Mucosa of descending colon (tissue), 3 donors: ENCODE measurements around the gene RNASE8. TPM values are rescaled to one million over a fixed set of nuclear protein-coding genes. Genes with fewer than 3 reads are reported as not detected.
"Not testable (repeated sequence)": the region's sequence is repeated elsewhere in the genome, so short reads cannot be mapped to it uniquely, and the experiment has no call there.

Experiments
- ATAC-seq: fragments of 200-7000 bp; cut with Tn5 transposase; one replicate; pipeline ENCODE4 v1.9.1; 2020; ENCODE audit warnings: mild to moderate bottlenecking, moderate library complexity
- DNase-seq, 3 donors: peaks; one replicate each; pipeline ENCODE4 v3.0.0-alpha.2; 2020
- H3K36me3 ChIP-seq: fragments of 200-600 bp; one replicate; pipeline ENCODE4 v1.8.0; 2021; ENCODE audit warnings: low read depth, mild to moderate bottlenecking
- H3K4me1 ChIP-seq: fragments of 200-600 bp; one replicate; pipeline ENCODE4 v1.8.0; 2021; ENCODE audit warnings: low read depth, mild to moderate bottlenecking
- H3K4me3 ChIP-seq: fragments of 200-600 bp; one replicate; pipeline ENCODE4 v1.8.0; 2021; ENCODE audit warnings: mild to moderate bottlenecking
- H3K9me3 ChIP-seq: fragments of 200-600 bp; one replicate; pipeline ENCODE4 v1.8.0; 2021; ENCODE audit warnings: mild to moderate bottlenecking
- intact Hi-C, 2 donors: fragments of 100-400 bp; cut with DNase I in 1 of 2; cut with micrococcal nuclease in 1 of 2; formaldehyde crosslinking; loops; one replicate each; pipeline versions ENCODE4 v1.11.0 to v1.11.1; 2022; cut with DNase I, micrococcal nuclease
- total RNA-seq, 3 donors: library from RNA; stranded (reverse); fragmentation: NEBNext Ultra II Directional in 2 of 3; extraction: Animal tissue kit (Norgen Biotek cat#: 25700) in 2 of 3; gene quantifications; one replicate each; pipeline versions ENCODE4 v1.2.1 to v1.2.4, GENCODE V29; 2021 to 2023
- TF ChIP-seq, protein P1 (sequence below): fragments of 200-600 bp; IDR thresholded peaks from one replicate; pipeline ENCODE4 v1.8.0; 2022; ENCODE audit warnings: antibody characterized with exemption, mild to moderate bottlenecking
- donor health status: DM: no; HTN: no; CAD: no; lungs with moderate emphysema.
- donor health status: DM: no; HTN: no; CAD: no.
- donor health status: DM: no; HTN: yes; CAD: no.

Gene RNASE8
- total RNA-seq, 3 donors from 2014 or later = not detected

DNA sequence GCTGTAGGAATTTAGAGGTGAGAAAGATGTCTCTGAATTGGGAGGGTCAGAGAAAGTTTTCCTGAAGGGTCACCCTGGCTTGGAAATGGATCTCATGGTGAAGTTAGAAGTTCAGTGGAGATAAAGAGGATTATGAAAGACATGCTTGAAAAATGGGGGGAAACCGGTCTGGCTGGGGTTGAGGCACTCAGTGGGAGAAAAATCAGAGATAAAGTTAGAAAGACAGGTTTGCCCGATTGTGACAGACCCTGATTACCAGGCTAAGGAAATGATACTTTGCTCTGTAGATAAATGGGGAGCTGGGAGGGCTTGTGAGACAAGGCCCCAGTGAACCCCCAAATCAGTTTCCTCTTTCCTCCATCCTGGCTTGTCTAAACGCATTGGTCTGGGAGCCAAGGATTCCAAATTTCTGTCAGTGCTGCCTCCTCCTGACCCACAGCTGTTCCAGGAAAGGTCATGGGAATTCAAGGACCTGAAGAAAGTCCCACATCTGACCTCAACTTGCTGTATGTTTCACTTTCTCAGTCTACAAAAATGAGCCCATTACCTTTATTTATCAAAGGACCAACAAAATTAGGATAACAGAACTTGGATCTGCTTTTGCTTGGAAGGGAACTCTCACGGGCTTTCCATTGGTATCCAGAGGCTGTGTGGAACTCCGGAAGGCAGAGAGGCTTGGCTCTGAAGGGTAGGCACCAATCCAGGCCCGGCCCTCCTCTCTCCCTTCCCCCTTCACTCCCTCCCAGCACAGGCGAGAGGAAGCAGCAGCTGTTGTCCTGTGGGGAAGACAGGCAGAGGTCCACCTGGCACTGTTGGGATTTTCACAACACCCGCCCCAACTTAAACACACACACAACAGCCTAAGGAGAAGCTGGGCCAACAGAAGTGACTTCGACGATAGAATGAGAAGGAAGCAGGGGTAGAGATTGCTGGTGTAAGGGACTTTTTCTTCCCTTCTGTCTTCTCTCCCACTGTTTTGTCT is 18.9 kb upstream of the RNASE8 start:
- Histone ChIP-seq H3K4me1 (peaks cover 29% of the 10 kb centered on the region), H3K36me3 (no peaks in the 10 kb centered on the region), H3K4me3 (no peak overlapping the region), H3K9me3 (no peaks in the 10 kb centered on the region)
- TF ChIP-seq, protein P1, sequence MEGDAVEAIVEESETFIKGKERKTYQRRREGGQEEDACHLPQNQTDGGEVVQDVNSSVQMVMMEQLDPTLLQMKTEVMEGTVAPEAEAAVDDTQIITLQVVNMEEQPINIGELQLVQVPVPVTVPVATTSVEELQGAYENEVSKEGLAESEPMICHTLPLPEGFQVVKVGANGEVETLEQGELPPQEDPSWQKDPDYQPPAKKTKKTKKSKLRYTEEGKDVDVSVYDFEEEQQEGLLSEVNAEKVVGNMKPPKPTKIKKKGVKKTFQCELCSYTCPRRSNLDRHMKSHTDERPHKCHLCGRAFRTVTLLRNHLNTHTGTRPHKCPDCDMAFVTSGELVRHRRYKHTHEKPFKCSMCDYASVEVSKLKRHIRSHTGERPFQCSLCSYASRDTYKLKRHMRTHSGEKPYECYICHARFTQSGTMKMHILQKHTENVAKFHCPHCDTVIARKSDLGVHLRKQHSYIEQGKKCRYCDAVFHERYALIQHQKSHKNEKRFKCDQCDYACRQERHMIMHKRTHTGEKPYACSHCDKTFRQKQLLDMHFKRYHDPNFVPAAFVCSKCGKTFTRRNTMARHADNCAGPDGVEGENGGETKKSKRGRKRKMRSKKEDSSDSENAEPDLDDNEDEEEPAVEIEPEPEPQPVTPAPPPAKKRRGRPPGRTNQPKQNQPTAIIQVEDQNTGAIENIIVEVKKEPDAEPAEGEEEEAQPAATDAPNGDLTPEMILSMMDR = no peak
- intact Hi-C loops = no loop called here
- ATAC-seq (peak; percentile 93), DNase-seq (peak; percentile 83 to 86 (median 85))

DNA sequence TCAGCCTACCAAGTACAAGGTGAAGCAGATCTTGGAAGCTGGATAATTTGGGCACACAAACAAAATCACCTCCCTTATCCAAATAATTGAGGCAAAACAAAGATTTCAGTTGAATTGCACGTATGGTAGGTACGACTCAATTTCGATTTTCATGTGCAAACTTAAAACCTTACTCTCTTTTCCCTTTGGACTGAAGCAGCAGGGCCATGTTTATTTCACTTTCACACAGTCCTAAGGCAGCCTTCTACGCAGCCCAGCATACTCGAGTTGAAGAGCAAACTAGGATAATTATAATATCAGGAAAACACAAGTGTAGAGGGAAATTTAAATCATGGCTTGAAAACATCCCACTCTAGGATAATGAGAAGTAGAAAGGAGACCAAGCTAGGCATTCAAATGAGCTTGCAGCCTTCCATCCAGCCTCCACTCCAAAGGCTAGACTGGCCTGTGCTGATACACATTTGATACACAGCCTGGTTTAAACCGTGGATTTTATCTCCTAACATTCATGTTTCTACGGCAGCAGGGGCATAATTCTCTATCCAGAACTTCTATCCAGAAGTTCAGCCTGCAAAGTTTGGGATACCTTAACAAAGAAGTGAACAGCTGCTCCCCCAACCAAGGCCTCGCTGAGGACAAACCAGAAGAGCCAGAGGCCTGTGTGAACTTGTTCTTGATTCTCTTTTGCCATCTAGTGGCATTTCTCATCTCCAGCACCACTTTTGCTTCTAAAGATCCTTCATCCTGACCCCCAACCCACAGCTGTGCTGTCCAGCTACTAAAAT is 17.8 kb upstream of the RNASE8 start:
- ATAC-seq (peak; percentile 58), DNase-seq (peak in 1 of 3 donors; percentile 67)
- no peaks in the 10 kb centered on the region for H3K36me3 ChIP-seq
- no peaks in the 10 kb centered on the region for H3K9me3 ChIP-seq
- intact Hi-C loops = no loop called here
- no peak overlapping the region for H3K4me3 ChIP-seq
- peaks cover 35% of the 10 kb centered on the region for H3K4me1 ChIP-seq
- TF ChIP-seq, protein P1 = no peak

DNA sequence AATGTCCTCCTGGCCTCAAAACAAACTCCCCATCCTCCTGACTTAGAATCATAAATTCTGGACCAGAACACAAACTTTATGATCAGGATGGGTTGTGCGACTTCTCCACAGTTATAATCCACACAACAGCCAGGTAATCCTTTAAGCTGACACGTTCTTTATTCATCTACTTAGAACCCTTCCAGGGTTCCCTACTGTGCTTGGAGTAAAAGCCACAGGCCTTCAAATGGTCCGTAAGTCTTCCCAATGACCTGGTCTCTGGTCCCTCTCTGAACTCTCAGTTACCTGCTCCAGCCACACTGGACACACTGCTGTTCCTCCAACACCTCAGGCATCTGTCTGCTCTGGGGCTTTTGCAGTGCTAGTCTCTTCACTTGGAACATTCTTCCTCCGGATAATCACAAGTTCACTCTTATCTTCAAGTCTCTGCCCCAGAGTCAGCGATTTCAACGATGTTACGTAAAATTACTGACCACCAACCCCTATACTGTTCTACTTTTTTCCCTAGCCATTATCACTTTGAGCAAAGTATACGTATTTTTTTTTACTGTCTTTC is 17.2 kb upstream of the RNASE8 start:
- peaks cover 35% of the 10 kb centered on the region for H3K4me1 ChIP-seq
- H3K4me3 ChIP-seq = no peak overlapping the region
- no peaks in the 10 kb centered on the region for H3K9me3 ChIP-seq
- no peaks in the 10 kb centered on the region for H3K36me3 ChIP-seq
- ATAC-seq (no peak), DNase-seq (no peak)
- TF ChIP-seq, protein P1 = no peak
- intact Hi-C loops = no loop called here

DNA sequence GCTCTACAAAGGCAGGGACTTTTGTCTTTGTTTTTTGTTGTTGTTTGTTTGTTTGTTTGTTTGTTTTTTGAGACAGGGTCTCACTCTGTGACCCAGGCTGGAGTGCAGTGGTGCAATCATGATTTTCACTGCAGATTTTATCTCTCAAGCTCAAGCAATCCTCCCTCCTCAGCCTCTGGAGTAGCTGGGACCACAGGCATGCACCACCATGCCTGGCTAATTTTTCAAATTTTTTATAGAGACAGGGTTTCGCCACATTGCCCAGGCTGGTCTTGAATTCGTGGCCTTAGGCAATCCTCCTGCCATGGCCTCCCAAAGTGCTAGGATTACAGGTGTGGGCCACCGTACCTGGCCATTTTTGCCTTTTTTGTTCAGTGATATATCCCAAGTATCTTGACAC is 16.7 kb upstream of the RNASE8 start:
- H3K9me3 ChIP-seq, DNase-seq, H3K36me3 ChIP-seq, intact Hi-C loops, H3K4me3 ChIP-seq, ATAC-seq: not testable (repeated sequence)
- peaks cover 35% of the 10 kb centered on the region for H3K4me1 ChIP-seq

DNA sequence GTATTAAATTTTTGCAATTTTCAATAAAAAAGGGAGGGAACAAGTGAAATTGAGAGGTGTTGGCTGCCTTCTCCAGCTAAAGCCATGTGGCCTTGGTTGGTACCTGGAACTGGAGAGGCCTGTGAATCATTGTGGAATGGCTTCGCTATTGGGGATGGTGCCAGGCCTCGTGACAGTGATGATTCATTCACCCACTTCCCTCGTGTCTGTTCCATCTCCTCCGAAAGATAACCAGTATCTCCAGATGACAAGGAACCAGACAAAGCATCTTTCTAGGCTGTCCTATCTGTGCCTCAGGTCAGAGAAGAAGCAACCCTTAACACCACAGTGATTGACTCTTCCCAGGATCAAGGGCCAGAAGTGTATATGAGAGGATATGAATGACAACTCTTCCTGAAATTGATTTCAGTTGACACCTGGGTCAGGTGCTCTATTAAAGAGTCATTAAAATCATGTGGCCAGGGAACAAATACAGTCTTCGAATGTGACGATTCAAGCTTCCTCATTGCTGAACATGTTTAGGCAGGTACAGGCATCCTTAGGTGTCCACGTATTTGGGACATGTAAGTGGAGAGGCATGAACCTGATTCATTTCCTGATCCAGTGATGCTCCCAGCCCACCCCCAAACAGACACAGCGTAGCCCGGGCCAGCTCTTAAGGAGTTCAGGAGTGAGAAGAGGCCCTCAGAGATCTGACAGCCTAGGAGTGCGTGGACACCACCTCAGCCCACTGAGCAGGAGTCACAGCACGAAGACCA is 15.8 kb upstream of the RNASE8 start, which contains the start of gene RNASE7:
TSS of gene RNASE7 (plus strand) at position 687 of the 758 bp plus-strand sequence. CDS start 631 bp downstream, outside the sequence.
- TF ChIP-seq, protein P1 = no peak
- Histone ChIP-seq H3K4me3 (no peak within 1 kb of the TSS), H3K4me1 (peaks cover 35% of the 10 kb centered on the region), H3K9me3 (no peaks in the 10 kb centered on the region), H3K36me3 (no peaks in the 10 kb centered on the region)
- ATAC-seq = no peak
- intact Hi-C loops = no loop called here
- no peak for DNase-seq
